B cell (primary cell): ENCODE results near the gene FAM53B. TPM values are rescaled to one million over a fixed set of nuclear protein-coding genes. Genes with fewer than 3 reads are reported as not detected.

Experiments used
- ATAC-seq: fragments of 200-7000 bp; cut with Tn5 transposase; one replicate; pipeline ENCODE4 v1.10.0; 2021; ENCODE audit warnings: low read depth, mild to moderate bottlenecking, moderate number of reproducible peaks, moderate library complexity
- CTCF ChIA-PET: fragments of 350-600 bp; sonication (Branson Sonifier 250); formaldehyde crosslinking; loops from one replicate; lab custom pipeline; 2021; ENCODE audit warnings: antibody characterized with exemption, inconsistent platforms; lab: Charles Lee
- POLR2A ChIA-PET: fragments of 350-600 bp; sonication (Branson Sonifier 250); formaldehyde crosslinking; loops from one replicate; lab custom pipeline; 2021; ENCODE audit warnings: antibody characterized with exemption; lab: Charles Lee
- DNase-seq: peaks from one replicate; pipeline ENCODE4 v3.0.0; 2013
- H2AFZ ChIP-seq: 2 replicates; pipeline ENCODE4 v1.6.1; 2012; ENCODE audit warnings: mild to moderate bottlenecking, low read depth, low read length; ENCODE audit not compliant: insufficient read depth, poor library complexity, severe bottlenecking
- H3K27ac ChIP-seq, 2 donors: 1 replicate in 1 of 2; 2 replicates in 1 of 2; pipeline ENCODE4 v1.5.1; 2012 to 2013; ENCODE audit warnings: low read length in 2 of 2, mild to moderate bottlenecking in 2 of 2, moderate library complexity in 1 of 2
- H3K27me3 ChIP-seq, 4 experiments: fragments of 200-600 bp in 1 of 4; sonication (generic) in 1 of 4; replicated peaks in 1 of 4; 1 replicate in 2 of 4; 2 replicates in 2 of 4; pipeline versions ENCODE4 v1.6.1 to v1.7.0; 2013 to 2016; ENCODE audit warnings: low read length in 3 of 4, mild to moderate bottlenecking in 2 of 4, mixed read lengths in 1 of 4, moderate library complexity in 1 of 4; ENCODE audit not compliant: insufficient read depth in 4 of 4, control insufficient read depth in 3 of 4; ENCODE audit errors: control extremely low read depth in 1 of 4
- H3K36me3 ChIP-seq, 2 experiments: replicated peaks in 1 of 2; 1 replicate in 1 of 2; 2 replicates in 1 of 2; pipeline versions ENCODE4 v1.6.1 to v1.7.1; 2013; ENCODE audit warnings: low read length in 1 of 2; ENCODE audit not compliant: insufficient read depth in 2 of 2, control insufficient read depth in 1 of 2; ENCODE audit errors: control extremely low read depth in 1 of 2, extremely low read depth in 1 of 2
- H3K4me1 ChIP-seq, 2 donors: fragments of 200-600 bp in 1 of 2; sonication (generic) in 1 of 2; 1 replicate in 1 of 2; 2 replicates in 1 of 2; pipeline versions ENCODE4 v1.5.1 to v1.6.1; 2013 to 2017; ENCODE audit warnings: low read length in 2 of 2; ENCODE audit not compliant: control insufficient read depth in 2 of 2, insufficient read depth in 2 of 2
- H3K4me2 ChIP-seq: replicated peaks from 2 replicates; pipeline ENCODE3; 2012; ENCODE audit warnings: mild to moderate bottlenecking, low read depth, low read length; ENCODE audit not compliant: poor library complexity, severe bottlenecking
- H3K4me3 ChIP-seq, 5 experiments: fragments of 200-600 bp in 1 of 5; sonication (generic) in 1 of 5; 1 replicate in 3 of 5; 2 replicates in 2 of 5; pipeline versions ENCODE4 v1.5.1 to v1.7.0; 2011 to 2016; ENCODE audit warnings: low read length in 4 of 5, mild to moderate bottlenecking in 4 of 5, low read depth in 2 of 5, control low read depth in 1 of 5, moderate library complexity in 1 of 5; ENCODE audit not compliant: insufficient read depth in 1 of 5; ENCODE audit errors: control extremely low read depth in 1 of 5, extremely low read depth in 1 of 5
- H3K79me2 ChIP-seq: fragments of 200-600 bp; sonication (generic); one replicate; pipeline ENCODE4 v1.6.0; 2016; ENCODE audit warnings: low read length; ENCODE audit not compliant: control insufficient read depth, insufficient read depth
- H3K9ac ChIP-seq: fragments of 200-600 bp; sonication (generic); 2 replicates; pipeline ENCODE4 v1.6.1; 2017; ENCODE audit warnings: mild to moderate bottlenecking, low read length, moderate library complexity
- H3K9me3 ChIP-seq, 3 donors: one replicate each; pipeline versions ENCODE4 v1.6.1 to v1.7.1; 2013; ENCODE audit warnings: low read length in 2 of 3; ENCODE audit not compliant: control insufficient read depth in 2 of 3, insufficient read depth in 1 of 3; ENCODE audit errors: control extremely low read depth in 1 of 3
- H4K20me1 ChIP-seq: 2 replicates; pipeline ENCODE4 v1.6.0; 2012; ENCODE audit warnings: mild to moderate bottlenecking, low read length; ENCODE audit not compliant: insufficient read depth, control insufficient read depth, poor library complexity, severe bottlenecking
- H3K27ac Mint-ChIP-seq: one replicate; pipeline ENCODE4 v1.8.0; 2021; ENCODE audit warnings: mixed read lengths
- H3K27me3 Mint-ChIP-seq: one replicate; pipeline ENCODE4 v1.8.0; 2021; ENCODE audit warnings: mixed read lengths
- H3K4me1 Mint-ChIP-seq: one replicate; pipeline ENCODE4 v1.8.0; 2021; ENCODE audit warnings: mixed read lengths
- H3K4me3 Mint-ChIP-seq: one replicate; pipeline ENCODE4 v1.8.0; 2021; ENCODE audit warnings: mixed read lengths
- H3K9me3 Mint-ChIP-seq: one replicate; pipeline ENCODE4 v1.8.0; 2022; ENCODE audit warnings: mixed read lengths; ENCODE audit not compliant: insufficient read depth
- EZH2 ChIP-seq: IDR thresholded peaks from 2 replicates; pipeline ENCODE4 v1.6.1; 2012; ENCODE audit warnings: borderline replicate concordance, low read depth, mild to moderate bottlenecking, moderate library complexity, low read length; ENCODE audit not compliant: insufficient read depth, poor library complexity, severe bottlenecking
- WGBS: methylation state at CpG from one replicate; pipeline ENCODE4 v1.1.5; 2013; ENCODE audit warnings: missing lambda C conversion rate; ENCODE audit not compliant: insufficient coverage; 5-methylcytosine and 5-hydroxymethylcytosine counted together
- intact Hi-C: fragments of 100-400 bp; cut with micrococcal nuclease; formaldehyde crosslinking; loops from one replicate; pipeline ENCODE4 v1.10.0; 2022
- polyA plus RNA-seq: library from polyadenylated mRNA; depleted of rRNA; stranded (reverse); fragments of >200 nt; gene quantifications from 2 replicates; pipeline ENCODE4 v1.2.3, GENCODE V29; 2012
- total RNA-seq, 2 donors: library from RNA; stranded (reverse); fragments of 120-200 nt in 1 of 2; gene quantifications; 1 replicate in 1 of 2; 2 replicates in 1 of 2; pipeline versions ENCODE4 v1.2.3 to v1.2.4, GENCODE V29; 2013 to 2022
- TF ChIP-seq, protein P1 (sequence below): fragments of 200-600 bp; IDR thresholded peaks from one replicate; pipeline ENCODE4 v1.8.0; 2022; ENCODE audit warnings: antibody characterized with exemption, mild to moderate bottlenecking

Gene FAM53B
- total and polyA plus RNA-seq, 2 donors (not counting 1 experiment from before 2014, with no cell fraction given) = 51.2 to 186 TPM

GRCh38 chr10:124649214-124649613 lies 95.0 kb downstream of the FAM53B start:
- WGBS = 71% methylated on average over 5 of the region's 5 CpGs

DNA sequence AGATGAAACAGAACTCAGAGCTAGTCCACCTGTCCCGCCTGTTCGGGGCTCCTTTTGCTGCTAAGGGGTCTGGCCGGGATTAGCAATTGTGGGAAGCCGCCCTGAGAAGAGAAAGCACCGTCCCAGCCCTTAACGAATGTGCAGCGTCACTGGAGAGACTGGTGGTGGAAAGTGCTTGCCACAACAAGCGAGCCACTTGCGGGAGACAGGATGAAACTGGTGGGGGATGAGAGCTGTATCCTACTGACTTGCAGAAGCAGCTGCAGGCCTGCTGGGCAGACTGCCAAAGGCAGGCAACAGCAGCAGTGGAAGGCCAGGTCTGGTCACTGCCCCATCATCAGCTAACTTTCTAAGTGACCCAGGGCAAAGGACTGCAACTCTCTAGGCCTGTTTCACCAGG lies 95.4 kb downstream of the FAM53B start:
- ATAC-seq (no peak), DNase-seq (no peak)
- Histone ChIP-seq H3K9ac (peak overlapping the region; percentile 39), H3K9me3 (no peaks in the 10 kb centered on the region), H3K79me2 (peaks cover 100% of the 10 kb centered on the region), H3K36me3 (peaks cover 0 to 59% of the 10 kb centered on the region in 2 experiments), H3K27me3 (no peaks in the 10 kb centered on the region), H3K4me1 (peaks cover 100% of the 10 kb centered on the region in 2 donors), H4K20me1 (peaks cover 51% of the 10 kb centered on the region), H2AFZ (no peak overlapping the region), H3K4me2 (peak overlapping the region; percentile 73), H3K27ac (peak overlapping the region; percentile 71 to 92), H3K4me3 (peak overlapping the region in 1 of 5 experiments; percentile 45)
- no peak for TF ChIP-seq EZH2
- TF ChIP-seq, protein P1, sequence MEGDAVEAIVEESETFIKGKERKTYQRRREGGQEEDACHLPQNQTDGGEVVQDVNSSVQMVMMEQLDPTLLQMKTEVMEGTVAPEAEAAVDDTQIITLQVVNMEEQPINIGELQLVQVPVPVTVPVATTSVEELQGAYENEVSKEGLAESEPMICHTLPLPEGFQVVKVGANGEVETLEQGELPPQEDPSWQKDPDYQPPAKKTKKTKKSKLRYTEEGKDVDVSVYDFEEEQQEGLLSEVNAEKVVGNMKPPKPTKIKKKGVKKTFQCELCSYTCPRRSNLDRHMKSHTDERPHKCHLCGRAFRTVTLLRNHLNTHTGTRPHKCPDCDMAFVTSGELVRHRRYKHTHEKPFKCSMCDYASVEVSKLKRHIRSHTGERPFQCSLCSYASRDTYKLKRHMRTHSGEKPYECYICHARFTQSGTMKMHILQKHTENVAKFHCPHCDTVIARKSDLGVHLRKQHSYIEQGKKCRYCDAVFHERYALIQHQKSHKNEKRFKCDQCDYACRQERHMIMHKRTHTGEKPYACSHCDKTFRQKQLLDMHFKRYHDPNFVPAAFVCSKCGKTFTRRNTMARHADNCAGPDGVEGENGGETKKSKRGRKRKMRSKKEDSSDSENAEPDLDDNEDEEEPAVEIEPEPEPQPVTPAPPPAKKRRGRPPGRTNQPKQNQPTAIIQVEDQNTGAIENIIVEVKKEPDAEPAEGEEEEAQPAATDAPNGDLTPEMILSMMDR = no peak
- Mint-ChIP-seq H3K4me1 (peaks cover 99% of the 10 kb centered on the region), H3K9me3 (no peaks in the 10 kb centered on the region), H3K27me3 (no peaks in the 10 kb centered on the region), H3K27ac (peak overlapping the region; percentile 97), H3K4me3 (peak overlapping the region; percentile 85)
- ChIA-PET POLR2A (interaction anchor here (1.6 to 2.9 kb wide), 2 partner anchors 12 to 29 kb away, joined by 6 to 8 read pairs; no protein-coding TSS in a partner anchor), CTCF (interaction anchor here (1.3 to 8.3 kb wide), 12 partner anchors 8 to 117 kb away, joined by 3 to 58 read pairs (median 8); no protein-coding TSS in a partner anchor)
- intact Hi-C loops = loop anchor here (5.0 kb wide), 1 partner anchor 49 kb away; no protein-coding TSS in a partner anchor
- WGBS = 19% methylated on average over 9 of the region's 9 CpGs

More at GRCh38 chr10:124649214-124649613, 95.0 kb downstream of the FAM53B start:
- CTCF ChIA-PET = interaction anchor here (1.3 to 8.3 kb wide), 11 partner anchors 9 to 118 kb away, joined by 3 to 58 read pairs (median 9); no protein-coding TSS in a partner anchor
- Histone ChIP-seq H3K4me1 (peaks cover 100% of the 10 kb centered on the region in 2 donors), H3K27ac (peak overlapping the region; percentile 71 to 92), H3K9me3 (no peaks in the 10 kb centered on the region), H3K79me2 (peaks cover 100% of the 10 kb centered on the region), H3K36me3 (peaks cover 0 to 59% of the 10 kb centered on the region in 2 experiments), H3K4me3 (no peak overlapping the region), H3K9ac (no peak overlapping the region), H3K4me2 (peak overlapping the region; percentile 73), H4K20me1 (peaks cover 56% of the 10 kb centered on the region), H2AFZ (no peak overlapping the region), H3K27me3 (no peaks in the 10 kb centered on the region)
- H3K4me1 Mint-ChIP-seq = peaks cover 98% of the 10 kb centered on the region
- H3K27ac Mint-ChIP-seq = peak overlapping the region; percentile 97
- H3K9me3 Mint-ChIP-seq = no peaks in the 10 kb centered on the region
- TF ChIP-seq EZH2 = no peak
- TF ChIP-seq, protein P1 = no peak
- POLR2A ChIA-PET = interaction anchor here (1.0 to 2.9 kb wide), 4 partner anchors 11 to 30 kb away, joined by 3 to 8 read pairs (median 5); no protein-coding TSS in a partner anchor
- peak overlapping the region; percentile 85 for H3K4me3 Mint-ChIP-seq
- intact Hi-C loops = loop anchor here (5.0 kb wide), 1 partner anchor 48 kb away; no protein-coding TSS in a partner anchor
- DNase-seq = no peak
- no peak for ATAC-seq
- H3K27me3 Mint-ChIP-seq = no peaks in the 10 kb centered on the region
